Measurements from ENCODE around the gene CNTNAP5.

Gene CNTNAP5

DNA sequence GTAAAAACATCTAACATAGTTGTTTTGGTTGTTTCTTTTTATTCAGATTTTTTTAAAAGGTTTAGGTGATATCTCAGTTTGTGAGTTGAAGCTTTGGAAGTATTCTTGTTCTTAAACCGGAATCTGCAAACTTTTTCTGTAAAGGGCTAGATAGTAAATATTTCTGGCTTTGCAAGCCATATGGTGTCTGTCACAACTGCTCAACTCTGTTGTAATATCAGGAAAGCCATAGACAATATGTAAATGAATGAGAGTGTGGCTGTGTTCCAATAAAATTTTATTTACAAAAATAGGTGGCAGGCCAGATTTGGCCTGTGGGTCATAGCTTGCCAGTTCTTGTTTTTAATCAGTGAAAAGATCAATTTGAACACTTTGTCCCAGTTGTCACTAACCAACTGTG is 134.1 kb downstream of the CNTNAP5 start:
- no peak for DNase-seq (ENCODE audit: low read depth)
- H3K4me3 ChIP-seq (ENCODE audit: low read depth, low read length), result no peak overlapping the region
- TF ChIP-seq, protein P1, sequence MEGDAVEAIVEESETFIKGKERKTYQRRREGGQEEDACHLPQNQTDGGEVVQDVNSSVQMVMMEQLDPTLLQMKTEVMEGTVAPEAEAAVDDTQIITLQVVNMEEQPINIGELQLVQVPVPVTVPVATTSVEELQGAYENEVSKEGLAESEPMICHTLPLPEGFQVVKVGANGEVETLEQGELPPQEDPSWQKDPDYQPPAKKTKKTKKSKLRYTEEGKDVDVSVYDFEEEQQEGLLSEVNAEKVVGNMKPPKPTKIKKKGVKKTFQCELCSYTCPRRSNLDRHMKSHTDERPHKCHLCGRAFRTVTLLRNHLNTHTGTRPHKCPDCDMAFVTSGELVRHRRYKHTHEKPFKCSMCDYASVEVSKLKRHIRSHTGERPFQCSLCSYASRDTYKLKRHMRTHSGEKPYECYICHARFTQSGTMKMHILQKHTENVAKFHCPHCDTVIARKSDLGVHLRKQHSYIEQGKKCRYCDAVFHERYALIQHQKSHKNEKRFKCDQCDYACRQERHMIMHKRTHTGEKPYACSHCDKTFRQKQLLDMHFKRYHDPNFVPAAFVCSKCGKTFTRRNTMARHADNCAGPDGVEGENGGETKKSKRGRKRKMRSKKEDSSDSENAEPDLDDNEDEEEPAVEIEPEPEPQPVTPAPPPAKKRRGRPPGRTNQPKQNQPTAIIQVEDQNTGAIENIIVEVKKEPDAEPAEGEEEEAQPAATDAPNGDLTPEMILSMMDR (IDR thresholded peaks at IDR 0.05; ENCODE audit: control insufficient read depth, extremely low read depth, insufficient read depth), result no peak

DNA sequence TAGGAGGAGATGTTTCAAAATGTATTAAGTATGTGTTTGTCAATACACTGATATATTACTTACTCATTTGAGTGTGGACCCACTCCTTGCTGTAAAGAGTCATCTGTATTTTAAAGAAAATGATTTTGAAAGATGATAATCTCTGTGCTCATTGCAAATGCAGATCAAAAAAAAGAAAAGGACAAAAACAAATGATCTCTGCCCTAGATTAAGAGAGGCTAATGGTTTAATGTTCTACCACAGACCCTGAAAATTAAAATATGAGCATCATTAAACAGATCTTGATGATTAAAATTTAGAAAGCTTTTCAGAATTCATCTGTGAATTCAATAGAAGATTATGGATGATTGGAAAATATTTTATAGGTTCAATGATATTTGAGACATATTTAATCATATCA is 136.5 kb downstream of the CNTNAP5 start:
- TF ChIP-seq, protein P1 (IDR thresholded peaks at IDR 0.05; ENCODE audit: control insufficient read depth, extremely low read depth, insufficient read depth), result no peak
- H3K4me3 ChIP-seq (ENCODE audit: low read depth, low read length), result no peak overlapping the region
- DNase-seq (ENCODE audit: low read depth), result no peak

DNA sequence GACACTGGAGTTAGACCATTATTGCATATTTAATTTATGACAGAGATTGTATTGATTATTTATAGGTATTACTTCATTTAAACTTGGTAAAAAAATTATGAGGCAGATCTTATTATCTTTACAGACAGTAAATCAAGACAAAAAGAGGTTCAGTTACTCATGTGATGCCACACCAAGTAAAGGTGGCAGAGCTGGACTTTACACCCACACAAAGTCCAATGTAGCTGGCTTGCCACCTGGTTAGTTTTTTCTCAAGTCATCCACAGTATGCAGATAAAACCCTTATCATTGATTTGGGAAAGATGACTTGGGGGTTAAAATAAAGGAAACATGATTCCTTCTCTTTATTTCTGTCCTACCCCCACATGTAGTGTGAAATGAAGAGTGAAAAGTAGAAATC is 137.2 kb downstream of the CNTNAP5 start:
- no peak overlapping the region for H3K4me3 ChIP-seq (ENCODE audit: low read depth, low read length)
- DNase-seq (ENCODE audit: low read depth), result no peak
- TF ChIP-seq, protein P1 (IDR thresholded peaks at IDR 0.05; ENCODE audit: control insufficient read depth, extremely low read depth, insufficient read depth), result no peak

DNA sequence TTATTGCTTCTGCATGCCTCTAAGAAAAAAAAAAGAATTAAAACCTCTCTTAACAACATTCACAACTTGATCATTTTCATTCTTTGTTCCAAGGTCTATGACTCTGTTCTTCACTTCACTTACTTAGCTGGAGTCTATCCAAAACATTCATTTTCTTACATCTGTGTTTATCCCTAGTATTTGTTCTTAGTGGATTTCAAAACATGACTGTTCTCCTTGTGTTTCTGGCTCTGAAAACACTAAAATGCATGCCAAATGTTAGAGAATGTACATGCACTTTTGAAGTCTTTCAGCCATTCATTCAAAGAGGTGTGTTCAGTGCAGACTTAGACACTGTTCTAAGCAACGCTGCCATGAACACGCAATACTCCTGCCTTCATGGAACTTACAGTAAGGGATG is 138.8 kb downstream of the CNTNAP5 start:
- DNase-seq (ENCODE audit: low read depth), result no peak
- TF ChIP-seq, protein P1 (IDR thresholded peaks at IDR 0.05; ENCODE audit: control insufficient read depth, extremely low read depth, insufficient read depth), result no peak
- H3K4me3 ChIP-seq (ENCODE audit: low read depth, low read length), result no peak overlapping the region

DNA sequence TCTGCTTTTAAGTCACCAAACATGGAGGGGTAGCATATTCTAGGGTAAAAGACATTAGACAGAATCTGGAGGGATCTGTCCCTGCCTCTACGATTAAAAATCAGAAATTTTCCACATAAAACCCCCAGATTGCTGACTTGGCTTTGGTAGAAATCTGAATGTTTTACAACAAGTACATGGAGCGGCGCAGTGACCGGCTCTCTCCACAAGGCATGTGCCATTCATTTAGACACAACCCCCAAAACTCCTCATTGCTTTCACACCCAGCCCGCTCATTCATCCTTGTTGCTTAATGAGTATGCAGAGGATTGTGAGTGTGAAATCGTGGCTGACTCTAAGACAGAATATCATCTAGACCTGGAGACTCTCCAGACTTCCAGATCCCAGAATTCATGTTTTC is 140.6 kb downstream of the CNTNAP5 start:
- TF ChIP-seq, protein P1 (IDR thresholded peaks at IDR 0.05; ENCODE audit: control insufficient read depth, extremely low read depth, insufficient read depth), result no peak
- no peak overlapping the region for H3K4me3 ChIP-seq (ENCODE audit: low read depth, low read length)
- no peak for DNase-seq (ENCODE audit: low read depth)

DNA sequence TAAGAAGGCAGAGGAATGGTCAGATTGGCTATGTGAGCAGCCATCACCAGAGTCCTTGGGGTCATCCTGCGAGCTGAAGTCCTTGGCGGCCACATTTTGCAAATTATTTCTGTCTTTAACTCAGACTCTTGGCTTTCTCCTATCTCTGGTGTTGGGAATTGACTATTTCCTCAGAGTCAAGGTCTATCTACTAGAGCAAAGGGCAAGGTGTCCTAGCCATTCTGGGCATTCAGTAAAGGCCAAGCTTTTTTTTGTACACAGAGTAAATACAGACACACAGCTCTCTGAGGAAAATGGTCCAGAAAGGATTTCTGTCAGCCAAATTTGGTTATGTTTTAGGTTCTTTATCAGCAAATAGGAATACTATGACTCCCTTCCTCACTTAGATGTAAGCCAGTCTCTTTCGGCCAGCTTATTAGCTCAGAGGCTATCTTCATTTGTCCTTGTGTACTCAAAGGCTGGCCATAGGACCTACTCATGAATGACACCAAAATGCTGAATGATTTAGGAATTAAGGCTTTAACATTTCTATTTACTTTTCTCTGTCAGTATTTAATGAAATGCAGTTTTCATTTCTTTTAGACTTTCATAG is 146.5 kb downstream of the CNTNAP5 start:
- no peak for DNase-seq (ENCODE audit: low read depth)
- TF ChIP-seq, protein P1 (IDR thresholded peaks at IDR 0.05; ENCODE audit: control insufficient read depth, extremely low read depth, insufficient read depth), result no peak
- H3K4me3 ChIP-seq (ENCODE audit: low read depth, low read length), result no peak overlapping the region

DNA sequence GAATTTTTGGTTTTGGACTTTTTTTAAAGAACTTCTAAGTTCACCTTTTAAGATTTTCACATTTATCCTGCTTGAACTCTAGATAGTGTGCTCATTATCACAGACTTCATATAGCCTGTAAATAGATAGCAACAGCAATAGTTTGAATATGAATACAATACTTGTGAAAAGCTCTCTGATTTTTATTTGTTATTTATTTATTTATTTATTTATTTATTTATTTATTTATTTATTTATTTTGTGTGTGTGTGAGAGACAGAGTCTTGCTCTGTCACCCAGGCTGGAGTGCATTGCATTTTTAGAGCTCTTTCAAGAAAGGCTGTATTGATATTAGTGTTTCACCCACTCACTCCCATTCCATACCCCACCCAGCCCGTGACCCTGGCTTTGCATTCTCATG is 153.6 kb downstream of the CNTNAP5 start:
- no peak overlapping the region for H3K4me3 ChIP-seq (ENCODE audit: low read depth, low read length)
- TF ChIP-seq, protein P1 (IDR thresholded peaks at IDR 0.05; ENCODE audit: control insufficient read depth, extremely low read depth, insufficient read depth), result no peak
- DNase-seq (ENCODE audit: low read depth), result no peak
